GM10847 (cell line): Measurements from ENCODE around the gene ARMC6.

Experiments used
- POLR2A ChIP-seq: IDR thresholded peaks from 2 replicates; pipeline ENCODE4 v1.6.1; 2011; ENCODE audit not compliant: insufficient read length; ENCODE audit errors: extremely low read depth

Gene ARMC6

DNA sequence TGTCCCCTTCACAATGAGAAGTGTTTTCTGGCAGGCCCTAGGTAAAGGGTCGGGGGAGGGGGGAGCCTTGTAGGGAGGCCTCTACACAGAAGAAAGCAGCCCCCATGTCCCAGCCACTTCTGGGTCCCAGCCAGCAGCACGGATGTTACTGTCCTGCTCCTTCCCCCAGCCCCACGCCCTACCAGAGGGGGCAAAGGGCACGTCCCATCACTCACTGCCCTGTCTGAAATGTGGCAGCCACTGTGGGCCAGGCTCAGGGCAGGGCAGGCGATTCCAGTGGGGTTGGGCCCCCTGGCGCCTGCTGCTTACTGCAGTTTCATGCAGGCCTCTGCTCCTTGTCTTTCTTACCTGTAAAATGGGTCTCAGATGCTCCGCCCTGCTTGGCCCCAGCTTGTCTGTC is 24.3 kb downstream of the ARMC6 start:
- TF ChIP-seq POLR2A: no peak

DNA sequence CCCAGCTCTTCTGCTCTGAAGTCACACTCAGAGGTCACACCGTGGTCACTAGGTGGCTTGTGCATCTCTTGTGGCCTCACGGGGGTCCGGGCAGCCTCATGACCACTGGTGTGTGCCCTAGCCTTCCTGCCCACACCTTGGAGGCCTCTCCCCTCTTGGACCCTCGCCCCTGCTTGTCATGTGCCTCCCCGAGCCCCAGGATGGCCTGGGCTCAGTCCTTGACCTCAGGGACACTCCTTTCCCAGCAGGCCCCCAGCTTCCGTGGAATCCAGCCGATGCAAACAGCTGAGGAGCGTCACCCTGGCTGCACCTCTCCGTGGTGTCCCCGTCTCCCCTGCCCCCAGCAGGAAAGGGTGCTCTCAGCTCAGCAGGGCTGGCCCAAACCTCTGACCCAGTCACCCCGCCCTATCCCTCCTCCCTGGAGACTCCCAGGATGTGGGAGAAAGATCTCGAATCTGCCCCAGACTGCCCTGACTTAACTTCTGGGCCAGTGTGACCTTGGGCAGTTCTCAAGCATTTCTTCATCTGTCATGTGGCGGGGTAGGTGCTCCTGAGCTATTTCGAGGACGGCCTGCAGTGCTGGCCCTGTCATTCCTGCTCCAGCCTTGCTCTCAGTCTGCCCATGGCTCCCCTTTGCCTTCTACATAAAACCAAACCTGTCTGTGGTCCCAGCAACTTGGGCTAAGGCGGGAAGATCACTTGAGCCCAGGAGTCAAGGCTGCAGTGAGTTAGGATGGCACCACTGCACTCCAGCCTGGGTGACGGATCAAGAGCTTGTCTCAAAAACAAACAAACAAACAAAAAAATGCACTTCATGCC is 25.8 kb downstream of the ARMC6 start:
- TF ChIP-seq POLR2A: no peak

DNA sequence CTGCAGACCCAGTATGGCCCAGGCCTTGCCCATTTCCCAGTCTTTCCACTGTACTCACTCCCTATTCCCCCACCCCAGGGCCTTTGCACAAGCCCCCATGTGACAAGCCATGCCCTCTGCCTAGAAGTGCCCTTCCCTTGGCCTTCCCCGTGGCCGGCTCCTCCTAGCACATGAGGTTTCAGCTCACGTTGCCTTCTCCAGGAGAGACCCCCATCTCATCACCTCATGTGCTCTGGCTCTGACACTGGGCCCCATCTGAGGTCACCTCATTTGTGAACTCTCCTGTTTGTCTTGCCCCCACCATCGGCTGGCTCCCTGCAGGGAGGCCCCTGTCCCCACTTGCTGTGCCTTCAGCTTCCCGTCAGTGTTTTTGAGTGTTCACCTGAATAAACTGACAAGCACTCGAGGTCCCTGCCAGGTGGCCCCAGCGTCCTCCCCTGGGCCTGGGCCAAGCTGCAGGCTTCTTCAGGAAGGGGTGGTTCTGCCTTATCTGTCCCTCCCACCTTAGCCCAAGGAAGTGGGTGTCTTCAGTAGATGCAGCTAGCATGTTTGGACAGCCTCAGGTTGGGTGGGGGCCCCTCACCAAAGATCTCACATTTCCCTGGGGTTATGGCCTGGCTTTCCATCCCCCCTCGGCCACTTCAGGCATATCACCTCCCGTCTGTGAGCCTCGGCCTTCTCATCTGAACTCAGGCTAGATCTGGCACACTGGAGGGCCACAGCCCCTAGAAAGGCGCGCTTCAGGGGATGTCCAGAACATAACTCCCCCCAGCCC is 26.6 kb downstream of the ARMC6 start:
- TF ChIP-seq POLR2A: no peak

DNA sequence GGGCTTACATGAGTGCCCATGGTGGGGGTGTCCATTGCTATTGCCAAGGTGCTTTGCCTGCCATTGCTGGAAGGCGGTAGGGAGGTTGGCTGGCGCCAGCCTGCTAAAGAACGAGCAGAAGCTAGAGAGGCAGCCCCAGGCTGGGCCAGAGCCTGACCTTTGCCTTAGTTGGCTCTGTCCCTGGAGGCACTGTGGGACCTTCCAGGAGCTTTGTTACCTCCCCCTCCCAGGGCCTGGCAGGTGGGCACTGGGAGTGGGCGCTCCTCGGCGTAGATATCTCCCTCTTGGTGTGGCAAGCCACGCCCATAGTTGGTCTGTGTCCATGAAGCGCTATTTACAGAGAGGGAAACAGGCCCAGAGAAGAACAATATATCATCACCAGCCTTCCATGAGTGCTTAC is 28.1 kb downstream of the ARMC6 start:
- TF ChIP-seq POLR2A: no peak

DNA sequence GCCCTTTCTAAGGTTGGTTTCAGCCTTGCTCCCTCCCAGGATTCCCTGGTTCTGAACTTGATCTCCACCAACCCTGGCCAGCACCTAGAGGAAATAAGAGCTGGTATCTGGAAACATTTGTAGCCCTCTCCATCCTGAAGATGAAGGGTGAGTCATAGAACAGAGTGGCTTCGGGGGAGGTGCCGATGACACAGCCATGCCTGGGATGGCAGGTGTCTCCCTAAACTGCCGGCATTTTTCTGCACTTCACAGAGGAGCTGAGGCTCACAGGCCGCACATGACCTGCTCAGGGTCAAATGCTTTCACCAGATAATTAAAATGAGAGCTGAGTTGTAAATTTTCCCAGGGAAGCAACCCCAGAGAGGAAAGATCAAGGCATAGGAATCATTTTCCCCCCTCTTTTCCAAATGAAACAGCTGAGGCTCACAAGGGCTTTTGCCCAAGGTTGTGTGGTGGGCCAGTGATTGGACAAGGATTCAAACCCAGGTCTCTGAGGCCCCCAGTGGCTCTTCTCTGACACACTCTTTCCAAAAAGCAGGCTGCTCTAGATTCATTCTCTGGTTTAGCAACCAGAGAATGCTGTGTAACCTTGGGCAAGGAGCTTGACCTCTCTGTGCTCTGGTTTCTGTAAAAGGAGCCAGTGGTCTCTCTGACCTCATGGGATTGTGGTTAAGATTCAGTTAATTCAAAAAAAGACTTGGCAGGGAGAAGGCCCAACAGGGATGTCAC is 29.2 kb downstream of the ARMC6 start:
- TF ChIP-seq POLR2A: no peak

DNA sequence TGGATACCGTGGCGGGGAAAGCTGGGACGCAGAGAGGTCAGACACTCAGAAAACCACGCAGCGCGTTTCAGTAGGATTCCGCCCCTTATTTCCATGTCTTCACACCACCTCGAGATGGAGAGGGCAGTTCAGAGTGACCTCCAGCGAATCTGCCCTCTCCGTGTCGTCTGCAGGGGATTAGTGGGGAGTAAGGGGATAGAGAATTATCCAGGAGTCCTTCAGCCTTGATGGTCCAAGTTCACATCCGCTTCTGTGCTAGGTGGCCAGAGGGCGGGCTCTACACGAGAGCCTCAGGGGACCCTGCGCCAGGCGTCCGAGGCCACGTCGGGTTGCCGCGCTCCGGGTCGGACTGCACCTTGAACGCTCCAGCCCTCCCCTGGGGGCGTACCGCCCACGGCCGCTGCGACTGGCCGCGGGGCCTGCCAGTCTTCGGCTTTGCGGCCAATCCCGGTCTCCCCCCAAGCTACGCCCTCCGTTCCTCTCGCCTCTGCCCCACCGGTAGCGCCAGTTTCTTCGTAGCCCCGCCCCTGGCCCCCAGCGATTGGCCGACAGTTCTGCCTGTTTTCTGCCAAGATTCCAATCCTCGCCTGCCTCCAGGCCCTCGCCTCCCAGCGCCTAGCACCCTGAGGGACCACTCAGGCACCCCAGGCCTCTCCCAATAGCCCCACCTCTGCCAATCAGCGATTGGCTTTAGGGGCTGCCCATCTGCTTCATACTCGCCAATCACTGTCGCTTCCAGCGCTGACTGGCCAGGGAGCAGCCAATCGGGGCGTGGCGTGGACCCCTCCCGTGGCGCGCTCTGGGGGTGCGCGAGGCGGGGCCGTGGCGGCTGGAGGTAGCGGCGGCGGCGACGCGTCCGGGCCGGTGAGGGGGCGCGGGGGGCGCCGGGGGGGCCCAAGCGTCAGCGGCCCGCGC is 30.0 kb downstream of the ARMC6 start, which contains the start of gene SLC25A42:
Gene SLC25A42 (plus strand): TSS at position 812 of the 915 bp plus-strand sequence. CDS start 32,131 bp downstream, outside the sequence.
- peak; percentile 51 for TF ChIP-seq POLR2A

DNA sequence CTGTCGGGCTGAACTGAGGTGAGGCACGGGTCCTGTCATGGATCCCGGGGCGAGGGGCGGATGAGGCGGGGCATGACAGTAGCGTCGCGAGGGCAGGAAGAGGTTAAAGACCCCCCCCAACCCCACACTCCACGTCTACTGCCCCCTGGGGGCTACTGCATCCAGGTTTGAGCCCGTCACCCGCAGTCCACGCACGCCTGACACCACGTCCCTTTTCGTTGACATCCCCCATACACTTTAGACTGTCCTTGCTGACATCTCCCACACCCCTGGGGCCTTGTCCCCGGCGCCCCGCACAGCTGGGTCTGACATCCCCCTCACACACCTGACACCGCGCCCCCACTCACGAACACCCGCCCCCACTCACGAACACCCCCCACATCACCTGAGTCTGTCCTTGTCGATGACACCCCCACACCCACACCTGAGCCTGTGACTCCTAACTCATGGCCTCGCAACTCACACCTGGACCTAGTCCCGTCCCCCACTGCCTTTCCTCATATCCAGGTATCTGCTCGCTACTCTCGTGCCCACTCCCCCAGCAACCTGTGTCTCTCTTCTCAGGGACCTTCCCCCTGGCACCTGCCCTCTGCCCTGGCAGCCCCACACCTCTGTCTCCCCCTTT is 30.8 kb downstream of the ARMC6 start:
- no peak for TF ChIP-seq POLR2A

DNA sequence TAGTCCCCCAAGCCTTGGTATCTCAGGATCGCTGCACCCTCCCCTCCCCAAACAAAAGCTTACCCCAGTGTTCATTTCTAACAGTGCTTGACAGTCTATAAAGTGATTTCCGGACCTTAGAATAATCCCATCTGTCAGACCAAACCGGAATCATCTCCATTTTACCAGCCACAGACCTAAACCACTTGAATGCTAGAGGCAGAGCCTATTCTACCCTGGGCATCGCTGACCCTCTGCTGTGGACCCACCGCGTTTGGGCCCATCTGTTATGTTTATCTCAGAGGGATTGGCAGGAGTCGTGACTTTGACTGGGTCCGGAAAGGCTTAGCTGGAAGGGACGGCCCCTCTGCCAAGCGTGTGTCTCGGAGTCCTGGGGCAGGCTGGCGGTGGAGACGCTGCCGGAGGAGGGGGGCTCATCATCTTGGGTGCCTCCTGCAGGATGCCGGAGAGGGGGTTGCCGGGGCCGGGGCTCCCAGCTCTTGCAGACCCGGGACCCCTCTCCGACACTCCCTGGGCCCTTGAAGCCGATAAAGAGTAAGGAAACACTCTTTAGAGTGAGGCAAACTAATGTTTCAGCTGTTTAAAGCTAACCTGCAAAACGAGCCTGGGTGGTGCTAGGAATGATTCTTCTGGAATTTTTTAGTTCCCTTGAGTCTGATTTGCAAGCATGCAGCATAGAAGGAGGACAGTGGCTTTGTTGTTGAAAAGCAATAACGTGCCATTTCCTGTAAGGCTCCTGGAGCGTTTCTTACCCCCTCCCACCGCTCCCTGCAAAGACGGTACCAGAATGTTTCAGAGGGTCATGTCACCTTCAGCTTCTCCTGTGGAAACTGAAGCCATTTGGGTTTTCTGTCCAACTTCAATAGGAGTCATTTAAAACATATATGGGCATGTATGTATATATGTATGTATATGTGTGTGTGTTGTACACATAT is 31.7 kb downstream of the ARMC6 start:
- no peak for TF ChIP-seq POLR2A

DNA sequence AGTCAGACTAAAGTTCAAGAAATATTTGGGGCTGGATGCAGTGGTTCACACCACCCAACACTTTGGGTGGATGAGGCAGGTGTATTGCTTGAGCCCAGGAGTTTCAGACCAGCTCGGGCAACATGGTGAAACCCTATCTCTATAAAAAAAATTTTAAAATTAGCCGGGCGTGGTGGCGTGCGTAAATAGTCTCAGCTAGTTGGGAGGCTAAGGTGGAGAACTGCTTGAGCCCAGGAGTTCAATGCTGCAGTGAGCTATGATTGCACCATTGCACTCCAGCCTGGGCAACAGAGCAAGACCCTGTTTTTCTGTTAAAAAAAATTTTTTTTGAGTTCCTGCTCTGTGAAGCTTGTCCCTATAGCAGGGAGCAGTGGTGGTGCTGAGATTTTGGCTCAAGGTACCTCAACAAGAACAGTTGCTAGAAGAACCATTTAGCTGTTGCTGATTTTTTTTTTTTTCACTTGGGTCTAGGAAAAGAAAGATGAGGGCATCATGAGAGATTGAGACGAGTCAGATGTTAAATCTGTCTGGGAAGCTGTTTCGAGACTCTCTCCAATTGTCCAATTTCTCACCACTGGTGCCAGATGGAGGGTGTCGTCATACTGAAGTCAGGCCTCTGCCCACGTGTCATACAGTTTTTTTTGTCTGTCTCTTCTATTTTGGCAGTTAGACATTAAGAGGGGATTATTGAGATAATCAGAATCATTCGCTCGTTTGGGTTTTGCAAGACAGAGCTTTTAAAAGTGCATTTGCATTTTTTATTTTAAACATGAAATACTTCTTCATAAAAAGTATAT is 34.1 kb downstream of the ARMC6 start:
- TF ChIP-seq POLR2A: no peak

DNA sequence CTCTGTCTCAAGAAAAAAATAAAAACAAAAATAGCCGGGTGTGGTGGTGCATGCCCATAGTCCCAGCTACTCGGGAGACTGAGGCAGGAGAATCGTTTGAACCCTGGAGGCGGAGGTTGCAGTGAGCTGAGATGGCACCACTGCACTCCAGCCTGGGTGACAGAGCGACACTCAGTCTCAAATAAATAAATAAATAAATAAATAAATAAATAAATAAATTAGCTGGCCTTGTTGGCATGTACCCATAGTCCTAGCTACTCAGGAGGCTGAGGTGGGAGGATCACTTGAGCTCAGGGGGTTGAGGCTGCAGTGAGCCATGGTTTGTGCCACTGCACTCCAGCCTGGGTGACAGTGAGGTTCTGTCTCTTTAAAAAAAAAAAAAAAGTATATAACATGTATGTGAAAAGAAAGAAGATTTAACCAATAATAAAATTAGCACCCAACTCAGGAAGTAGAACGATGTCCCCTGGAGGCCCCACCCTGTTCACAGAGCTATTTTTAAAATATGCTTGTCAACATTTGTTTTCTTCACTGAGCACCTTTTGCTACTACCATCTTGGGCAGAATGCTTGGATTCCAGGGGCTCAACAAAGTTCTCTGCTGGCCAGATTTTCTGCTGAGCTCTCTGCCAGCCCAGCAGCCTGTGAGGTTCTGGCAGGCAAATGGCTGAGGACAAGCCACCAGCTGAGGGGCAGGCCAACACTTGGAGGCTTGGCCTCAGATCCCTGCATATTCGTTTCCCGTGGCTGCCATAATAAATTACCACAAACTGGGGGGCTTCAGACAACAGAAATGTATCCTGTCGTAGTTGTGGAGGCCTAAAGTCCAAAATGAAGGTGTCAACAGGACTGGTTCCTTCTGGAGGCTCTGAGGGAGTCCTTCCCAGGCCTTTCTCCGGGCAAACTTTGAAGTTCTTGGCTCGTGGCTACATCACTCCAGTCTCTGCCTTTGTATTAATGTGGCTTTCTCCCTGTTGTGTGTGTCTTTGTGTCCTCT is 35.6 kb downstream of the ARMC6 start:
- TF ChIP-seq POLR2A: no peak

DNA sequence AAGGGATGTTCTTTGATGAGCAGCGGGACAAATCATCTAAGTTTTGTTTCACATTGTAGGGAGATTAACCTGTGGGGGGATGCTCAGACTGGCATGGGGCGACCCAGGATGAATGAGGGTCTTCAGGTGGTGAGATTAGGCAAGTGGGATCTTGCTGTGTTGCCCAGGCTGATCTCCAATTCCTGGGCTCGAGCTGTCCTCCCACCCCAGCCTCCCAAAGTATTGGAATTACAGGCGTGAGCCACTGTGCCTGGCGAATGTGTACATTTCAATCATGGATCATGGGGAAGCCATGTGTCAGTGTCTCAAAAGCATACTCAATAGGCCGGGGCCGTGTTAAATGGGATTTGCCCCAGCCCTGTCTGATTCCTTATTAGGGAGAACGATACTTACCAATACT is 38.5 kb downstream of the ARMC6 start:
- no peak for TF ChIP-seq POLR2A

DNA sequence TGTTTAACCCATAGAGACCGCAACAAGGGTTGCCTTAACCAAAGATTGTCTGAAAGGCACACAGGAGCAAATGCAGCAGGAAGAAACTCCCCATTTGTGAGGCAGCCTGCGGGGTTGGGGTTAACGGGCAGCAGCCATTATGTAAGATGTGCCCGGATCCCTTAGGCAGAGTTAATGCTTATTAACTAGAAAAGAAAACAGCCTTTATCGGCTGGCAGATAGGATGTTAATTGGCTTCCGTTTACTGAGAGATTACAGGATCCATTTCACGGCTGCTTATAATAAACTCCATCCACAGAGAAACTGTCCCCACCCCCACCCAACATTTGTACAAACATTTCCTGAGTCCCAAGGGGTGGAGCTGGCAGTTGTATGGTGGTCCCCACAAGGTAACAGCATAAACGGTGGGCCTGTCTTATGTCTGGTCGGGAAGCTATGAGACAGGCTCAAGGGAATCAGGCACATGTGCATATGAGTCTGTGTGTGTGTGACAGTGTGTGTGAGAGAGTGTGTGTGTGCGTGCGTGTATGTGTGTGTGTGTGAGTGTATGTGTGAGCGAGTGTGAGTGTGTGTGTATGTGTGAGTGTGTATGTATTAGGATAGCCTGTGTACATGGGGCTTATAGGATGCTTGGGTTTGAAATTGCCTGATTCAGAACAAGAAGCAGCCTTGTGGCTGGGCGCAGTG is 40.9 kb downstream of the ARMC6 start:
- no peak for TF ChIP-seq POLR2A
